ENCODE data around the gene PML.

PML gene

GRCh38 chr15:73947651-73948050, 46.9 kb upstream of the PML start:
- DNase-seq (ENCODE audit: low spot score) (peak; percentile 72), ATAC-seq (ENCODE audit: low read depth) (no peak)
- Histone ChIP-seq H3K4me1 (ENCODE audit: insufficient read depth, poor library complexity, severe bottlenecking) (peaks cover 4% of the 10 kb centered on the region), H3K9me3 (ENCODE audit: severe bottlenecking) (no peaks in the 10 kb centered on the region), H3K27ac (ENCODE audit: poor library complexity, severe bottlenecking) (no peak overlapping the region), H3K4me3 (ENCODE audit: severe bottlenecking) (no peak overlapping the region), H3K36me3 (ENCODE audit: low read depth) (no peaks in the 10 kb centered on the region), H3K27me3 (ENCODE audit: insufficient read depth, poor library complexity, severe bottlenecking) (no peaks in the 10 kb centered on the region)
- no peak for TF ChIP-seq CTCF (IDR thresholded peaks at IDR 0.05; ENCODE audit: poor library complexity, severe bottlenecking)

GRCh38 chr15:73948396-73948795, 46.1 kb upstream of the PML start:
- Histone ChIP-seq H3K4me3 (ENCODE audit: severe bottlenecking) (no peak overlapping the region), H3K27me3 (ENCODE audit: insufficient read depth, poor library complexity, severe bottlenecking) (no peaks in the 10 kb centered on the region), H3K4me1 (ENCODE audit: insufficient read depth, poor library complexity, severe bottlenecking) (peaks cover 4% of the 10 kb centered on the region), H3K9me3 (ENCODE audit: severe bottlenecking) (no peaks in the 10 kb centered on the region), H3K36me3 (ENCODE audit: low read depth) (no peaks in the 10 kb centered on the region), H3K27ac (ENCODE audit: poor library complexity, severe bottlenecking) (no peak overlapping the region)
- DNase-seq (ENCODE audit: low spot score): no peak
- no peak for ATAC-seq (ENCODE audit: low read depth)
- no peak for TF ChIP-seq CTCF (IDR thresholded peaks at IDR 0.05; ENCODE audit: poor library complexity, severe bottlenecking)

GRCh38 chr15:73948982-73949381, 45.5 kb upstream of the PML start:
- Histone ChIP-seq H3K27me3 (ENCODE audit: insufficient read depth, poor library complexity, severe bottlenecking) (no peaks in the 10 kb centered on the region), H3K36me3 (ENCODE audit: low read depth) (no peaks in the 10 kb centered on the region), H3K4me1 (ENCODE audit: insufficient read depth, poor library complexity, severe bottlenecking) (peaks cover 4% of the 10 kb centered on the region), H3K9me3 (ENCODE audit: severe bottlenecking) (no peaks in the 10 kb centered on the region), H3K27ac (ENCODE audit: poor library complexity, severe bottlenecking) (no peak overlapping the region), H3K4me3 (ENCODE audit: severe bottlenecking) (no peak overlapping the region)
- no peak for TF ChIP-seq CTCF (IDR thresholded peaks at IDR 0.05; ENCODE audit: poor library complexity, severe bottlenecking)
- DNase-seq (ENCODE audit: low spot score): no peak
- ATAC-seq (ENCODE audit: low read depth): no peak

- Histone ChIP-seq H3K36me3 (ENCODE audit: low read depth) (no peaks in the 10 kb centered on the region), H3K4me3 (ENCODE audit: severe bottlenecking) (no peak overlapping the region), H3K4me1 (ENCODE audit: insufficient read depth, poor library complexity, severe bottlenecking) (peaks cover 4% of the 10 kb centered on the region), H3K27ac (ENCODE audit: poor library complexity, severe bottlenecking) (no peak overlapping the region), H3K27me3 (ENCODE audit: insufficient read depth, poor library complexity, severe bottlenecking) (no peaks in the 10 kb centered on the region), H3K9me3 (ENCODE audit: severe bottlenecking) (no peaks in the 10 kb centered on the region)
- ATAC-seq (ENCODE audit: low read depth) (no peak), DNase-seq (ENCODE audit: low spot score) (peak; percentile 53)
- no peak for TF ChIP-seq CTCF (IDR thresholded peaks at IDR 0.05; ENCODE audit: poor library complexity, severe bottlenecking)
Observed at GRCh38 chr15:73949496-73949895, 45.0 kb upstream of the PML start.

- no peaks in the 10 kb centered on the region for H3K36me3 ChIP-seq (ENCODE audit: low read depth)
- no peak for ATAC-seq (ENCODE audit: low read depth)
- no peaks in the 10 kb centered on the region for H3K27me3 ChIP-seq (ENCODE audit: insufficient read depth, poor library complexity, severe bottlenecking)
- no peak for TF ChIP-seq CTCF (IDR thresholded peaks at IDR 0.05; ENCODE audit: poor library complexity, severe bottlenecking)
- peaks cover 4% of the 10 kb centered on the region for H3K4me1 ChIP-seq (ENCODE audit: insufficient read depth, poor library complexity, severe bottlenecking)
- H3K27ac ChIP-seq (ENCODE audit: poor library complexity, severe bottlenecking): no peak overlapping the region
- H3K4me3 ChIP-seq (ENCODE audit: severe bottlenecking): no peak overlapping the region
- peak; percentile 50 for DNase-seq (ENCODE audit: low spot score)
- H3K9me3 ChIP-seq (ENCODE audit: severe bottlenecking): no peaks in the 10 kb centered on the region
Observed at GRCh38 chr15:73950479-73950830, 44.1 kb upstream of the PML start.
